Measurements from ENCODE around the gene FGD2.
"Not testable (repeated sequence)": the region's sequence is repeated elsewhere in the genome, so short reads cannot be mapped to it uniquely, and the experiment has no call there.

Gene FGD2

GRCh38 chr6:36983538-36983937 is 21.9 kb upstream of the FGD2 start:
- DNase-seq (ENCODE audit: low spot score), result no peak
- in situ Hi-C loops (cut with MboI; ENCODE audit: low pct_unique_long_range_greater_than_20kb, low sequenced_read_pairs, unreplicated experiment), result no loop called here
- TF ChIP-seq, protein P1, sequence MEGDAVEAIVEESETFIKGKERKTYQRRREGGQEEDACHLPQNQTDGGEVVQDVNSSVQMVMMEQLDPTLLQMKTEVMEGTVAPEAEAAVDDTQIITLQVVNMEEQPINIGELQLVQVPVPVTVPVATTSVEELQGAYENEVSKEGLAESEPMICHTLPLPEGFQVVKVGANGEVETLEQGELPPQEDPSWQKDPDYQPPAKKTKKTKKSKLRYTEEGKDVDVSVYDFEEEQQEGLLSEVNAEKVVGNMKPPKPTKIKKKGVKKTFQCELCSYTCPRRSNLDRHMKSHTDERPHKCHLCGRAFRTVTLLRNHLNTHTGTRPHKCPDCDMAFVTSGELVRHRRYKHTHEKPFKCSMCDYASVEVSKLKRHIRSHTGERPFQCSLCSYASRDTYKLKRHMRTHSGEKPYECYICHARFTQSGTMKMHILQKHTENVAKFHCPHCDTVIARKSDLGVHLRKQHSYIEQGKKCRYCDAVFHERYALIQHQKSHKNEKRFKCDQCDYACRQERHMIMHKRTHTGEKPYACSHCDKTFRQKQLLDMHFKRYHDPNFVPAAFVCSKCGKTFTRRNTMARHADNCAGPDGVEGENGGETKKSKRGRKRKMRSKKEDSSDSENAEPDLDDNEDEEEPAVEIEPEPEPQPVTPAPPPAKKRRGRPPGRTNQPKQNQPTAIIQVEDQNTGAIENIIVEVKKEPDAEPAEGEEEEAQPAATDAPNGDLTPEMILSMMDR (IDR thresholded peaks at IDR 0.05; ENCODE audit: extremely low read depth, insufficient read depth, missing control alignments), result no peak

DNA sequence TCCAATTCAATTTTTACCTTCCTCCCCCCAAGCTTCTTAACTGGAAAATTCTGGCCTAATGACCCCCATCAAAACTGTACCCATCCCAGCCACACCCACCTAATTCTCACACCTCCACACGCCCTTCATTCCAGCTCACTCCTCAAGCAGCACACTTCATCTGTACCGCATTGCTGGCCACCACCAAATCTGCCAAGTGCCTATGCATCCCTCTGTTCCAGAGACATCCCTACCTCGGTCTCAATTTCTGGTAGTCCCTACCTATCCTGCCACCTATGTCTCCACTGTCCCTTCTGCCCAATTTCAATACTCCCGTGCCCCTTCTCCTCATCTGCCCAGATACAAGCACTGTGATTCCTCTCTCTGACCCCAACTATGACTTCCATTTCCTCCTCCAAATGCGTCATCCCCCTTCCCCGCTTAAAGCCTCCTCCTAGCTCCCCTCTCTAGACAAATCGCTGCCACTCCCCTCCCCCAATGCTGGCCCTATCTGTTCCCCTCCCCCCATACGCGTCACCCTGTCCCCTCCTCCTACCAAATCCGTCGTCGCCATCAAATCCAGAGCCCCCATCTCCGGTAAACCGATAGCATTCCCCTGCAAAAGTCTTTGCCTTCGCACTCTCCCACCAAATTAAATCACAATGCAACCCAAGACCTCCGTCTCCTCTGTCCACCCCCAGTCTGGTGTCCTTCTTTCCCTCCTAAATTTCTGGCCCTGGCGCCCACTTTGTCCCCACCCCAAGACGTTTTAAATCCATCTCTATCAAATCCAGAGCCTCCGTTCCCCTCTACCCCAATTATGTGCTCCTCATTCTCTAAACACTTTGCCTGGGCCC is 20.7 kb upstream of the FGD2 start:
- TF ChIP-seq, protein P1 (IDR thresholded peaks at IDR 0.05; ENCODE audit: extremely low read depth, insufficient read depth, missing control alignments), result no peak
- DNase-seq (ENCODE audit: low spot score), result peak; percentile 51
- in situ Hi-C loops (cut with MboI; ENCODE audit: low pct_unique_long_range_greater_than_20kb, low sequenced_read_pairs, unreplicated experiment), result no loop called here

DNA sequence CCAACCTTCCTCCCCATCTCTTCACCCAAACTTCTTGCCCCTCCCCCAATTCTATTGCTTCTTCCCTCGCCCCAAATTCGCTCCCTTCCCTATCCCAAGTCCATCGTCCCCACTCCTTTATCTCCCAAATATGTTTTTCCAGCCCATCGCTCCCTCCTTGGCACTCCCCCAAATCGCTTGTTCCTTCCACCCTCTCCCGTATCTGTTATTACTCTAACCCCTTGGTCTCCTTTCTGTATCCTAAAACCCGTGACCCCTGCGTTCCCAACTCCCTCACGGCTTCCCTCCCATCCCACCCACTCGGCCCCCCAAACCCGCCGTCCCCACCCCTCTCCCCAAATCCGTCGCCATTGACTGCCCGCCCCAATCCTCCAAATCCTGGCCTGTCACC is 20.0 kb upstream of the FGD2 start:
- DNase-seq (ENCODE audit: low spot score), result peak; percentile 24

GRCh38 chr6:36985808-36986703 is 19.4 kb upstream of the FGD2 start, which contains the start of gene MTCH1:
MTCH1 (minus strand) TSS chr6:36986196; CDS start chr6:36986173, 23 bp downstream.
- TF ChIP-seq, protein P1 (IDR thresholded peaks at IDR 0.05; ENCODE audit: extremely low read depth, insufficient read depth, missing control alignments), result no peak
- in situ Hi-C loops (cut with MboI; ENCODE audit: low pct_unique_long_range_greater_than_20kb, low sequenced_read_pairs, unreplicated experiment), result no loop called here
- DNase-seq (ENCODE audit: low spot score), result peak; percentile 99

More for the DNA sequence above, 20.0 kb upstream of the FGD2 start:
- TF ChIP-seq, protein P1 (IDR thresholded peaks at IDR 0.05; ENCODE audit: extremely low read depth, insufficient read depth, missing control alignments), result no peak
- in situ Hi-C loops (cut with MboI; ENCODE audit: low pct_unique_long_range_greater_than_20kb, low sequenced_read_pairs, unreplicated experiment), result no loop called here

DNA sequence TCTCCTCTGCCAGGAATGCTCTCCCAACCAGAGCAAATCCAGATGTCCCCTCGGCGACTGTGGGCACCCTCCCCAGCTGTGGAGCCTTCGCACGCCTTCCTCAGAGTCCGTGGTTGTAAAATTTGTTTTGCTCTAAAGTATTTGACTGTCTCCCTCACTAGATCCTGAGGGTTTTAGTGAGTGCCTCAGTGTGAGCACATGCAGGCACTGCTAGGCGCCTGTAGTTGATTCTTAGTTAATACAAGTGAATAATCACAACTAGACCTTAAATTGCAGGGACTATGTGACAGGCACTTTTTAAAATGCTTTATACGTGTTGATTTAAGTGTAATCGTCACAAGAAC is 18.8 kb upstream of the FGD2 start:
- in situ Hi-C loops (cut with MboI; ENCODE audit: low pct_unique_long_range_greater_than_20kb, low sequenced_read_pairs, unreplicated experiment), result no loop called here
- peak; percentile 57 for DNase-seq (ENCODE audit: low spot score)
- TF ChIP-seq, protein P1 (IDR thresholded peaks at IDR 0.05; ENCODE audit: extremely low read depth, insufficient read depth, missing control alignments), result no peak

GRCh38 chr6:36989264-36989663 is 16.2 kb upstream of the FGD2 start:
- in situ Hi-C loops (cut with MboI; ENCODE audit: low pct_unique_long_range_greater_than_20kb, low sequenced_read_pairs, unreplicated experiment), result no loop called here
- DNase-seq (ENCODE audit: low spot score), result no peak
- TF ChIP-seq, protein P1 (IDR thresholded peaks at IDR 0.05; ENCODE audit: extremely low read depth, insufficient read depth, missing control alignments), result no peak

DNA sequence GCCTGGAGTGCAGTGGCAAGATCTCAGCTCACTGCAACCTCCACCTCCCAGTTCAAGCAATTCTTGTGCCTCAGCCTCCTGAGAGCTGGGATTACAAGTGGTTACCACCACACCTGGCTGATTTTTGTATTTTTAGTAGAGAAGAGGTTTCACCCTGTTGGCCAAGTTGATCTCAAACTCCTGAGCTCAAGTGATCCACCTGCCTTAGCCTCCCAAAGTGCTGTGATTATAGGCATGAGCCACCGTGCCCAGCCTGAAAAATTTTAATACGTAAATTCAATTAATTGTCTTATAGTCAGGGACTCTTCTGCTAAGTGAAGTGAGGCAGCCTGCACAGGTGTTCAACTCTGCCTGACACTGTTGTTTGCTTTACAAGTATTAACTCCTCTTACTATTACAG is 15.1 kb upstream of the FGD2 start:
- in situ Hi-C loops (cut with MboI; ENCODE audit: low pct_unique_long_range_greater_than_20kb, low sequenced_read_pairs, unreplicated experiment); DNase-seq (ENCODE audit: low spot score): not testable (repeated sequence)
